ENCODE data around the gene ETFBKMT.

Gene ETFBKMT
- 1.5 to 4.0 (median 3.9) reads per million in 3 experiments for total RNA-seq

GRCh38 chr12:31659087-31659942 is at the start of gene ETFBKMT:
TSS of gene ETFBKMT (plus strand) at chr12:31659688. CDS start at chr12:31661954, 2,266 bp downstream.
- DNase-seq, result peak; percentile 95

GRCh38 chr12:31612819-31613218 is 46.7 kb upstream of the ETFBKMT start:
- DNase-seq, result no peak

GRCh38 chr12:31618228-31619025 is 41.1 kb upstream of the ETFBKMT start:
- DNase-seq, result no peak

- no peak for DNase-seq
Measured at GRCh38 chr12:31620311-31620710, 39.2 kb upstream of the ETFBKMT start.

DNA sequence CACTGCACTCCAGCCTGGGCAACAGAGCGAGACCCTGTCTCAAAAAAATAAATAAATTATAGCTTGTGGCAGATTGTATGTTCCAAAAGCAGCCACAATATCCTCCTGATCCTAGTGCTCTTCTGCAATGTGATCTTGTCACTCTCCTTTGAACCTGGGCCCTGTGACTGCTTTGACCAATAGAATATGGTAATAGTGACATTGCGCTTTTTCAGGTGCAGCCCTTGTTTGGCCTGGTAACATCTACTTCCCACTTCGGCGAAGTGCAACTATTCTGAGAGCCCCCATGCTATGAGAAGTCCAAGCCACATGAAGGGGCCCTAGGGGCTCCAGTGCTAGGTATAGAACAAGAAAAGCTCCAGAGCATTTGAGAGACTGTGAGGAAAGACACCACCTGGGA is 37.5 kb upstream of the ETFBKMT start:
- no peak for DNase-seq

DNA sequence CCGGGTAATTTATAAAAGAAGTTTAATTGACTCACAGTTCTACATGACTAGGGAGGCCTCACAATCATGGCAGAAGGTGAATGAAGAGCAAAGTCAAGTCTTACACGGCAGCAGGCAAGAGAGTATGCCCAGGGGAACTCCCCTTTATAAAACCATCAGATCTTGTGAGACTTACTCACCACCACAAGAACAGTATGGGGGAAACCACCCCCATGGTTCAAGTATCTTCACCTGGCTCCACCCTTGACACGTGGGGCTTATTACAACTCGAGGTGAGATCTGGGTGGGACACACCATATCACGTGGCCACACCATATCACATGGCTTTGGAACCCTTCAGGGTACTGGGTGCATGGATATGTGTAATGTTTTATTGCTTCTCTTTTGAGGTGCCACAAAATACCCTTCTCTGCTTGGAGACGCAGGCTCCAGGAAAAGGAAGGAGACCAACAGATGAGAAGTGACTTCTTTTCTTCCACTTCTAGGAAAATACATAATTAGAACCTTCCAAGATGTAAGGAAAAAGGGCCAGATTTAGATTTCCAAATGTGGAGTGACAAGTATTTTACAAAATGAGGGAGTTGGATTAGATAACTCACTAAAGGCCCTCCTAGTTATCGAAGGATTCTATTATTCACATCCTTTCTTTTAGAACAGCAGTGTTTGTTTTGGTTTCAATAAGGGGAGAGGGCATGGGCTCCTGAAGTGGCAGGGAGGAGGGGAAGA is 33.1 kb upstream of the ETFBKMT start:
- no peak for DNase-seq

GRCh38 chr12:31627456-31628054 is 31.9 kb upstream of the ETFBKMT start:
- no peak for DNase-seq

DNA sequence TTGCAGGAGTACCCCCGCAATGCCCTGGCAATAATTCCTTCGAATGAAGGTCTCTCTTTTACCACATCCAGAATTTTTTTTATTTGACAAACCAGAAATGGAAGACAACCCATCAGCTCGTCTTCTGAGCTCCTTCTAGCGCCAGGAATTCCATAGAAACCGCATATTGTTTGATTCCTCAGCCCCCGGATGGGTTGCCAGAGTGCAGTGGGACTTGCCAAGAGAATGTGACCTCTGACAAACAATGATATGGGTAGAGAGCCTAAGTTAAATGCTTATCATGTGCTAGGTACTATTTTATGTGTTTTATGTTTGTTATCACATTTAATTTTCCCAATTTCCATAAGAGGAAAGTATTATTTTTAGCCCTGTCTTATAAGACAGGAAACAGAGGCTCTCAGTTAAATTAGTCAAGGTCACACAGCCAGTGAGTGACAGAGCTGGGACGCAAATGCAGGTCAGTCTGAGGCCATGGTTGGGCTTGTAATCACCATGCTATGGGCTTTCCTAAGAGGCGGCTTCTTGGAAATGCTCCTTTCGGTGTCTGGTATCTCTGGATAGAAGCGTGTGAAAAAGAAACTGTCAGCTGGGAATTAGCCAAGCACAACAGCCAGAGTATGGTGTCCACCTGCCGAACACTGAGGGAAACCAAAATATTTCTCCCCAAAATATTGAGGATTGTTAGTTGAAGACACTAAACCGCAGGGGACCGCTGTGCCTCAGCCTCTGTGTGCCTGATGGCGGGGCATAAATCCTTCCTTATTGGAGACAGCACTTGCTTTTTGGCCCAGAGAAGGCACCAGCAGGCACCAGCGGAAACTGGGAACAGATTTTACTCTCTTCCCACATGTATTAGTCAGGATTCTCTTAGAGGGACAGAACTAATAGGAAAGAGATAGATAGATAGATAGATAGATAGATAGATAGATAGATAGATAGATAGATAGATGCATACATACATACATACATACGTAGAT is 29.4 kb upstream of the ETFBKMT start:
- no peak for DNase-seq

GRCh38 chr12:31631023-31631724 is 28.3 kb upstream of the ETFBKMT start:
- DNase-seq, result no peak

- DNase-seq, result no peak
Measured at GRCh38 chr12:31631809-31632208, 27.7 kb upstream of the ETFBKMT start.

DNA sequence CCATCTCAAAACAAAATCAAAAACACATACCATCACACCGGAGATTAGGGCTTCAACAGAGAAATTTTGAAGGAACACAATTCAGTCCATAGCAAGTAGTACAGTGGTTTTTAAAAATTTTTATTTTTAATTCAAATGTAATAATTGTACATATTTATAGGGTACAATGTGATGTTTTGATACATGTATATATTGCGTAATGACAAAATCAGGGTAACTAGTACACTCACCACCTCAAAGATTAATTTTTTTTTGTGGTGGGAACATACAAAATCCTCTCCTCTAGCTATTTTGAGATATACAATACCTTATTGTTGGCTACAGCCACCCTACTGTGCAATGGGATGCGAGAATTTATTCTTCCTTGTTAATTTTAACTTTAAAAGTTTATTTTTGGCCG is 26.0 kb upstream of the ETFBKMT start:
- no peak for DNase-seq

GRCh38 chr12:31634620-31635019 is 24.9 kb upstream of the ETFBKMT start:
- no peak for DNase-seq

DNA sequence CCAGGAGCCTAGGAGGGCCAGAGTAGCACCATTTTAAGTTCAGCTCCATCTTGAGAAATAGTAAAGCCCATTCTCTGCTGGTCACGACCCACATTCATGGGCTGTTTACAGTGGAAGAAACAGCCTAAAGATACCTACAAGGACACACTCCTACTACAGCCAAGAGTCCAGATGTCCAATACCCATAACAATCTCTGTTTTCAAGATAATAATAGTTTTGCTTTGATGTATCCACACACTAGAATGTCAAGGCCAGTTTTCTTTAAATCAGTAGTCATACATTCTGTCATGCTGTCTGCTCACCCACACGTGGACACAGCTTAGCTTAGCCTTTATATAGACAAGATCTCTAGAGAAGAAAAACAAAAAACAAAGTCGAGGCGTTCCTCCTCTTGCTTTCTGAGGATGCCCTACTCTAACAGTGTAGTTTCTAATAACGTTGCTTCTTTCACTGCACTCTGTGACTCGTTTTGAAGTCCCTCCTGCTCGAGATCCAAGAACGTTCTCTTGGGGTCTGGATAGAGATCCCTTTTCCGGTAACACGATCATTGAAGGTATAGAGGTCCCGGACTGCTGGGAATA is 17.9 kb upstream of the ETFBKMT start:
- no peak for DNase-seq

DNA sequence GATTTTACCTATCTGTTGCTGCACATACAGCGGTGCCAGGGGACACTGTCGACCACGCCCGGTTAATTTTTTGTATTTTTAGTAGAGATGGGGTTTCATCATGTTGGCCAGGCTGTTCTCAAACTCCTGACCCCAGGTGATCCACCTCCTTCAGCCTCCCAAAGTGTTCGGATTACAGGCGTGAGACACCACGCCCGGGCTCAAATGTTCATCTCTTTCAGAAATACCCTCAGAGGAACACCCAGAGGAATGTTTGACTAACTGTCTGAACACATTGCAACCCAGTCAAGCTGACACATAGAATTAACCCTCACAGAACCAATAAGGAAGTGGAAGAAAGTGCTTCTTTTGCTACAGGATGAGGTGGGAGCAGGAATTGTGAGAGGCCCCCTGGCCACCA is 15.0 kb upstream of the ETFBKMT start:
- no peak for DNase-seq

DNA sequence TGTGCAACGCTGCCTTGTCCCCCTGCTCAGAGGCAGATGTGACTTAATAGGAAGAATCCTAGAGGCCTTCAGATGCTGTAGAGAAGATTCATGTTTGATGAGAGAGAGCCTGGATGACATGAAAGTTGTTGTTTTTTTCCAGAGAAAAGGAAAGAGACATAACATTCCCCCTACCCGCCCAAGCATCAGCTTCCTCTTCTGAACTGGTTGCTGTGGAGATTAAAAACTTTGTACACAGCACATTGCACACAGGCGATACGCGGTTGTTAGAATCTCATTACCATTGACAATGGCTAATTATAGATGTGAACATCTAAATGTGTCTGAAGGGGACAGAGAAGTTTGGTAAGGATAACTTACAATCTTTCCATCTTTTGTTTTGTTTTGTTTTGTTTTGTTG is 13.6 kb upstream of the ETFBKMT start:
- no peak for DNase-seq

DNA sequence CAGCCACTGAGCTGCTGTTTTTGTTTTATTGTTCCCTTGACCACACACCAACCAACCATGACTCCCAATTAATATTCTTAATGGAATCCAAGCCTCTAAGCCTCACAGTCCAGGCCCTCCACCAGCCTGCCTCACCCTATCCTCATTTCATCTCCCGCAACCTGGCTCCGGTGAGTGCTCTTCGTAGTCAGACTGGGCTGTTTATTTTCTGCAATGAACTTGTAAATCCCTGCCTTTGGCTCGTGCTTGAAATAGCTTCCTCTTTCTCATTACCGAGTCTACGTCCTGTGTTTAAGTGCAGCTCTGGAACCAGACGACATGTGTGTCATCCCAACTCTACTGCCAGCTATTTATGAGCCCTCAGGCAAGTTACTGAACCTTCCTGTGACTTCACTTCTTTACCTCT is 12.4 kb upstream of the ETFBKMT start:
- DNase-seq, result no peak

DNA sequence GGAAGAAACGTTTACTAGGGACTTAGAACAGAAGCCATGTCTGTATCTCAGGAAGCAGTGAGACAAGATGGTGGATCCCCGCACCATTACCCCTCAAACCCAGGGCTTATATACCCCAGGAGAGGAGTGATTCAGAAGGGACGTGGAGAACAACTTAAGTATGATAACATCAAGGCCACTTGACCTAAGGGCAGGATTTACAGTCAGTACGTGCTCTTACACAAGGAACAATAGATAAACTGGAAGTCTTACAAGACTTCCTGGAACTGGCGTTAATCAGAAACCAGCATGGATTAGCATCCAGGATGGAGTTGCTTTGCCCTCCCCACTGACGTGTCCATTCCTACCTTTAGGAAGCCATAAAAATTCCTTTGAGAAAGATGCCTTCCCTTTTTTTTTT is 8.6 kb upstream of the ETFBKMT start:
- no peak for DNase-seq

GRCh38 chr12:31651893-31652521 is 7.5 kb upstream of the ETFBKMT start:
- DNase-seq, result no peak

DNA sequence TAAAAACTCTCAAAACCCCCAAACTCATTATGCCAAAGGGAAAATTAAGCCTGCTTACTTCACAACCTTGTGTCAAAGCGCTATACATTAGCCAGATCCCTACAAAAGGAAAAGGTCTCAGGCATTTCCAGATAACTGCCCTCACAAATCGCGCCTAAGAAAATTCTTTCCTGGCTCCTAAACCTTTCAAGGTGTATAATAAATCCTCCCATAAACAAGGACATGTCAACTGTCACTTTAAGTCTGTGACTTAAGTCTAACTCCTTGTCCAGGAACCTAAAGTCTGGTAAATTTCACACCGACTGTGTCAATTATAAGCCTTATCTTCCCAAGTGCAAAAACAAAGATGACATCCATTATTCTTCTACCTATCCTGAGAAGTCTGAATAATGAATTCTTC is 4.3 kb upstream of the ETFBKMT start:
- DNase-seq, result no peak

DNA sequence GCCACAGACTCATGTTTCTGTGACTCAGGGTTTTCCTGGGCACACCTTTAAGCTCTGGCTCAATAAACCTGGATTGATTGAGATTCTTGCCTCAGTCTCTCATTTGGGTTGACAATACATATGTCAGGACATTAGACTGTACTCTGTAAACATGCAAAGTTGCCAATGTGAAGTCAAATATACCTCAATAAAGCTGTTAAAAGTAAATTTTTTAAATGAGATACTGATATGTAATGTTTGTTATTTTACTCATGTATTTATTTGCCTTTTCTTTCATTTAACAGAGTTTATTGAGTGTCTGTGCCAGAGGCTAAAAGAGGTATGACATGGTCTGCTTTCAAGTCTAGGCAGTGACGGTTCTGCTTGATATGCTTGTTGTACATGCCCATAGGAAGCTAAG is 3.7 kb upstream of the ETFBKMT start:
- DNase-seq, result no peak

All from central memory CD4-positive, alpha-beta T cell (primary cell).